Fibroblast of pulmonary artery (primary cell): Measurements from ENCODE around the gene TET2.
A peak's percentile ranks its signal among the peaks of the same experiment; 100 is the strongest.

ENCODE experiments used
- DNase-seq: peaks from one replicate; pipeline ENCODE4 v3.0.0-alpha.2; 2010; ENCODE audit warnings: low read depth
- H3K4me3 ChIP-seq: replicated peaks from 2 replicates; pipeline ENCODE4 v1.5.1; 2011; ENCODE audit warnings: low read depth, mild to moderate bottlenecking, control low read depth, low read length, moderate library complexity
- TF ChIP-seq, protein P1 (sequence below): IDR thresholded peaks from 2 replicates; pipeline ENCODE4 v1.5.1; 2011; ENCODE audit warnings: mild to moderate bottlenecking, control low read depth, low read length, inconsistent platforms; ENCODE audit errors: missing control alignments

The TET2 gene

DNA sequence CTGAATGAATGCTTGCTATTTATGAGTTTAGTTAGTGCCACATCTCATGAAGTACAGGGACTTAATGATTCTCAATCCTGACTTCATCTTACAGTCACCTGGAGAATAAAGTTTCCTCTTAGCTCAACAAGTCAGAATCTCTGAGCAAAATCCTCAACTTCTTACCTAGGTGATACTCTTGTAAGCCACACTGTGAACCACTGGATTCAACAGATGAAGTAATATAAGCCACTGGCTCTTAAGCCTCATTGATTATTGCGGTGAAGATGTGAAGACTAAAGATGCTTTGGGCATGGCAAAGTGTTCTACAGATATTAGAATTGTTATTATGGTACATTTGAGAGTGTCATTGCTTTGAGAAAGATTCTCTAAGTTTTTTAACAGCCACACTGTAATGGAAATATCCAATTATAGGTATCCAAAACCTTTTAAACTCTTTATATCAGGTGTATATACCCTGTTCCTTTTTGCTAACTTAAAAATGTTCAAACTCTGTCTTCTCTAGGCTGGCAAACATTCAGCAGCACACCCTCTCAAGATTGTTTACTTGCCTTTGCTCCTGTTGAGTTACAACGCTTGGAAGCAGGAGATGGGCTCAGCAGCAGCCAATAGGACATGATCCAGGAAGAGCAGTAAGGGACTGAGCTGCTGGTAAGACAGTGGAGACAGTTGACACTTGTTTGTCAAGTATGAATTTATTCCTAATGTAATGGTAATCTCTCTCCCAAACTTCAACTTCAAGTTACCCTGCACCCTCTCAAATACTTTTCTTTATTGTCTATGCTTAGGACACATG, 43.4 kb downstream of the TET2 start:
- DNase-seq = no peak
- TF ChIP-seq, protein P1, sequence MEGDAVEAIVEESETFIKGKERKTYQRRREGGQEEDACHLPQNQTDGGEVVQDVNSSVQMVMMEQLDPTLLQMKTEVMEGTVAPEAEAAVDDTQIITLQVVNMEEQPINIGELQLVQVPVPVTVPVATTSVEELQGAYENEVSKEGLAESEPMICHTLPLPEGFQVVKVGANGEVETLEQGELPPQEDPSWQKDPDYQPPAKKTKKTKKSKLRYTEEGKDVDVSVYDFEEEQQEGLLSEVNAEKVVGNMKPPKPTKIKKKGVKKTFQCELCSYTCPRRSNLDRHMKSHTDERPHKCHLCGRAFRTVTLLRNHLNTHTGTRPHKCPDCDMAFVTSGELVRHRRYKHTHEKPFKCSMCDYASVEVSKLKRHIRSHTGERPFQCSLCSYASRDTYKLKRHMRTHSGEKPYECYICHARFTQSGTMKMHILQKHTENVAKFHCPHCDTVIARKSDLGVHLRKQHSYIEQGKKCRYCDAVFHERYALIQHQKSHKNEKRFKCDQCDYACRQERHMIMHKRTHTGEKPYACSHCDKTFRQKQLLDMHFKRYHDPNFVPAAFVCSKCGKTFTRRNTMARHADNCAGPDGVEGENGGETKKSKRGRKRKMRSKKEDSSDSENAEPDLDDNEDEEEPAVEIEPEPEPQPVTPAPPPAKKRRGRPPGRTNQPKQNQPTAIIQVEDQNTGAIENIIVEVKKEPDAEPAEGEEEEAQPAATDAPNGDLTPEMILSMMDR = no peak
- no peak overlapping the region for H3K4me3 ChIP-seq

DNA sequence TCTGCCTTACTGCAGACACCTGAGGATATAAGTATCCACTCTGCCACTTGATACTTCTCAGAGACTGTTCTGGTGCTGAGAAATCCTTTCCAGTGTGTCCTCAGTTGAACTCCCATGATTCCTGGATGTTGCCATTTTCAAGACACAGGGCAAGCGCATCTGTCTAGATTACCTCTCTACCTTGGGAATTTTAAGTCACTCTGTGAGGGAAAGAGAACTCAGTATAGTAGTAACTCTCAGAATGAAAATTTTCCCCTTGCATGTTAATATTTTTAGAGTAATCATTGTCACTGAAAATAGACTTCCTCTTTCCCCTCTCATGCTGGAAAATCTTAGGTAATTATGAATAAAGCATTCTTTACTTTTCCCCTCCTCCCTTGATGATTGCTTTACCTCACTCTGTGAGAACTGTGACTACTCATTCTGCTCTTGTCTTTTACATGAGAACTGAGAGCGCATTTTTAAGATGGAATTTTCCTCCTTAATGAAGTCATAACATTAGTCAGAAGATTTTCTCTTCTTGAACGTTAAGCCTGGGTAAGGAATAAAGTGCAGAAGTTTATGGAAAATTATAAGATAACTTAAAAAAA, 45.0 kb downstream of the TET2 start:
- peak; percentile 53 for DNase-seq

DNA sequence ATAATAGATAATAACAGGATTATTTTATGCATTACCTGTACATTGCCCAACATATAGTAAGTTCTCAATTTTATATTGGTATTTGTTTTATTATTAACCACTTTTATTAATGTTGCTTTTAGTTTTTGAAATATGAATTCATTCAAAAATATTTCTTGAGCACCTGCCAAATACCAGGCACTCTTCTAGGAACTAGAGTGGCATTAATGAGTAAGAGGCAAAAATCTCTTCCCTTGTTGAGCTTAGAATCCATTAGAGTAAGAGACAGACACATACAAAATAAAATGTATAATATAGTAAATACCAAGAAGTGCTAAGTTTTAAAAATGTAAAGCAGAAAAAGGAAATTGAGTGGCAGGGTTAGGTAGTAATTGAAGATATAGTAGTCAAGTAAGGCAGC, 45.8 kb downstream of the TET2 start:
- no peak overlapping the region for H3K4me3 ChIP-seq
- TF ChIP-seq, protein P1 = no peak
- DNase-seq = no peak

More for the DNA sequence above, 45.0 kb downstream of the TET2 start:
- TF ChIP-seq, protein P1 = no peak
- no peak overlapping the region for H3K4me3 ChIP-seq

DNA sequence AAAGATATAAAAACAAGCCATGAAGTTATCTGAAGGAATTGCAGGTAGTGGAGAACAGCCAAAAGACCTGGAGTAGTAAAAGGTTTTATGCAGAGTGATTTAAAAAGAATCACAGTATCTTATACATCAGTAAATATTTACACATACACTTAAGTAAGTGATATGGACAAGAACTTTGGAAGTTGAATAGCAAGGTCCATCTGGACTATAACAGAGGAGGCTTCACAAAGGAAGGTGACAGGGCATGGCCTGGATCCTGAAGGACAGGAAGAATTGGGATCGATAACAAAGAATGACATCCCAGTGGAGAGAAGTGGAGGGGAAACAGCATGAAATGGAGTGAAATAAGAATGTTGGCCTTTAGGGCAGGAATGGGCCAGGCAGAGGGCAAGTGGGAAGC, 46.2 kb downstream of the TET2 start:
- no peak for DNase-seq
- H3K4me3 ChIP-seq = no peak overlapping the region
- TF ChIP-seq, protein P1 = no peak

DNA sequence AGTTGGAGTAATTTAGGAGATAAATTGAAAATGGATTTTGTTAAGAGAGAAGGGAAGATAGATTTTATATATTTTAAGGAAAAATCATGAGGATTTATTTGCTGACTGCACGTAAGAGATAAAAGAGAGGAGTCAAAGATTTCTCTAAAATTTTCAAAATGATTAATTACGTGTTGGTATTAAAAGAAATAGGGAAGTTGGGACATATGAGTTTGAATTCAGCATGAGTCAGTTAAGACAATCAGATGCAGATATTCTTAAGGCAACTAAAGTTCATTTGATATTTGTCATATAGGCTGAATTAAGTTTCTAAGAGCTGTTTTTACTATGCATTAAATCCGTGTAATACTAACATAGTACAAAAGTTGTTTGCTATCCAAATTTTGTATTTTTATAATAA, 46.9 kb downstream of the TET2 start:
- TF ChIP-seq, protein P1 = no peak
- DNase-seq = no peak
- no peak overlapping the region for H3K4me3 ChIP-seq

DNA sequence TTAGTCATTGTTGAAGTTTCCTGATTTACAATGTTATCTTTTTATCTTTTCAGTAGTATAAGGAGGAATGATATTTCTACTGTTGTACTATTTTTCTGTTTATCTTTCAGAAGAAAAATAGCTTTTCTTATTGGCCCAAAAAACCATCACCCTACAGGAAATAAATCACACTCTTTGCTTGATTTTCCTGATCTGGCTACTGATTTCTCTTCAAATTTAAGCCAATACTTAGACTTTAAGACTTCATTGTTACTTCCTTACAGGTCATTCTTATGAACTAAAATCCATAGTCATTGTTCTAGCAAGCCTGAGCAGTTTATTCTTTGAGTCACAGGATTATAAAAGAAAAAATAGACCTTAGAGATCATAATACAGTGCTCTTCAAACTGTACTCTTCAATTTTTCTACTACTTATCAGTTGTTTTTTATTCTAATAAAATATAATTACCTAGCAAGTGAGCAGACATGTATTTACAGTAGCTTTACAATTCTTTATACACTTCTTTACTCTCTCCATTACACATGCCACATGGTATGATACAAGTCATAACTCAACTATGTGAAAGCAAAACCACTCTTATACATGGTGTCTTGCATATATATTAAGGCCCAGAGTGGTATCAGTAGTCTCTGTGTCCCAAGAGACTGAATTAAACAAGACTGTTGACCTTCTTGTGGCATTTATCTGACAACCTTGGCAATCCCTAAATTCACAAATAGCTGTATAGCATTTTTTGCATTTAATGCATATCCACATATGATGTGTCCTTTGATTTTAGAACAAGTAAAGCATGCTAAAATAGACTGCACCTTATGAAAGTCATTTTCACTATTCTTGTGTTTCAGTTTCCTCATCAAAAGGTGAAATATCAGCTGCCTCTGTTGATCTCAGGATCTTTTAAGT, 47.9 kb downstream of the TET2 start:
- TF ChIP-seq, protein P1 = no peak
- no peak overlapping the region for H3K4me3 ChIP-seq
- DNase-seq = peak; percentile 29
